IPS DF 6.9 (cell line): ENCODE results near the gene CCNY.

ENCODE experiments used
- DNase-seq: peaks from one replicate; pipeline ENCODE4 v3.0.0-alpha.2; 2013; ENCODE audit warnings: low read depth, low spot score
- H3K27ac ChIP-seq: one replicate; pipeline ENCODE4 v1.5.1; 2013; ENCODE audit warnings: low read length, control low read depth
- H3K27me3 ChIP-seq: 2 replicates; pipeline ENCODE4 v1.6.1; 2013; ENCODE audit warnings: mild to moderate bottlenecking, low read length; ENCODE audit not compliant: control insufficient read depth, insufficient read depth
- H3K36me3 ChIP-seq: 2 replicates; pipeline ENCODE4 v1.6.1; 2013; ENCODE audit warnings: low read length; ENCODE audit not compliant: control insufficient read depth, insufficient read depth
- H3K4me1 ChIP-seq: 2 replicates; pipeline ENCODE4 v1.6.1; 2013; ENCODE audit warnings: low read length; ENCODE audit not compliant: control insufficient read depth, insufficient read depth
- H3K4me3 ChIP-seq: 2 replicates; pipeline ENCODE4 v1.5.1; 2013; ENCODE audit warnings: mild to moderate bottlenecking, low read length
- H3K9me3 ChIP-seq: 2 replicates; pipeline ENCODE4 v1.6.1; 2013; ENCODE audit warnings: low read length, inconsistent platforms; ENCODE audit not compliant: control insufficient read depth, insufficient read depth
- WGBS: extraction: QIAGEN DNeasy Blood & Tissue Kit; methylation state at CpG from one replicate; pipeline ENCODE4 v1.1.7; 2013; ENCODE audit warnings: mixed read lengths, missing lambda C conversion rate; ENCODE audit not compliant: insufficient read length, insufficient coverage; 5-methylcytosine and 5-hydroxymethylcytosine counted together

CCNY gene

DNA sequence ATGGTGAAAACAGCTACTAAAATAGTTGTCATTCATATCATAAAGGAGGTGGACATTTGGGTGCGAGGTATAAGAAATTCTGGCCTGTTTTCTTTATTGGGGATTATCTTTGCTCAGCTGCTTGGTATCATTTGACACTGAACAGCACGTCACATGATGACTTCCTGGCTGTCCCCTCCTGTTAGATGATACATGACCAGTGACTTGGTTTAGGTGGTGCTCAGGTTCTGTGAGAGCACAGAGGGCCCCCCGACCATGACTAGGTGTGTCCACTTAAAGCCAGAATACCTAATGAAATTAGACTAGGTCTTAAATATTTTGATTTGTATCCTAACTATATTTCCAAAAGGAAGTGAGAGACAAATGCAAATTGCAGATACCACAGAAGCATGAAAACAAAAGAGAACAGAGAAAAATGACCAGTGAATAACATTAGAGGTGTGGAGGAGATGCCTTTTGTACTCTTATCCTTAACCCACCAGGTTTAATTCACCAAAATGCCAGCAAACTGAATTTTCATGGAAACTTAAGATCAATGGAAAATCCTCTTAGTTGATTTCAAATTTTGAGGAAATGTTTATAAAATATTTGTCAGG lies 218.2 kb downstream of the CCNY start:
- no peak overlapping the region for H3K27ac ChIP-seq
- H3K36me3 ChIP-seq: no peaks in the 10 kb centered on the region
- H3K27me3 ChIP-seq: no peaks in the 10 kb centered on the region
- no peak for DNase-seq
- no CpG with 5 or more reads among the region's 3 CpGs for WGBS
- H3K9me3 ChIP-seq: no peaks in the 10 kb centered on the region
- H3K4me3 ChIP-seq: no peak overlapping the region
- no peaks in the 10 kb centered on the region for H3K4me1 ChIP-seq

DNA sequence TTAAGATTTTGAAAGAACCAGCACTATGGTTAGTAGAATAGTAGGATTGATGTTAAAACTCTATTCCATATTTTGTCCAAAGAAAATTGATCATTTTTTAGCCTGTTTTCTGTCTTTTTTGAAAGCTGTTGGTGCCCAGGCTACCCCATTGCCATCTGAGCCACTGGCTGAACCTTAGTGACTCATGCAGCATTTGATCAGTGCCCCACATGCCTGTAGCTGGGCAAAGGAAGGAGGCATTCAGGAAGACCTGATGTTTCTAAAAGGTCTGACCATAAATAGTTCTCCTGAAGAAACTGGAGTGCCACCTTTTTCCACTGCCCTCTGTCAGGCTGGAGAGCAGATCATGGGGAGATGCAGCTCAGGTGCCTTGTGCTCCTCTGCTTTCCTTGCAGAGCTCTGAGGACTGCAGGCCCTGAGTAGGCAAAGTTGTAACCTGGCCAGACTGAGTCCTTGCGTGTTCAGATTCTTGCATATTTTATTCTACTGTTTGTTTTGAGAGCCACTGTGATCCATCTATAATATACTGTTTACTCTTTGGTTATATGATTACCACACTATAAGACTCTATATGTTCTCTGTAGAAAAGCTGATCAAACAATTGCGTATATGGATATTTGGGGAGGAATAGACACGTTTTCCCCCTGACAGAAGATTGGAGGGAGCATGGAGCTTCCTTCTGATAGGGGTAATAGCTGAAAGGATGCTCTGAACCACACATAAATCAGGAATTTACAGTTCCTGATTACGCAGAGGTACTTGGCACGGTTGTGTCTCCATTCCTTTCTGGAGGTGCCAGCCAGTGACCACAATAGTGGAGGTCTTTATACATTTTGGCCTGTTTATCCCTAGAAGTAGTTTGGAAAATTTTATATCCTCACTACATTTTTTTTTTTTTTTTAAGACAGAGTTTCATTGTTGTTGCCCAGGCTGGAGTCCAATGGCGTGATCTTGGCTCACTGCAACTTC lies 219.9 kb downstream of the CCNY start:
- Histone ChIP-seq H3K27me3 (no peaks in the 10 kb centered on the region), H3K36me3 (no peaks in the 10 kb centered on the region), H3K27ac (no peak overlapping the region), H3K9me3 (no peaks in the 10 kb centered on the region), H3K4me3 (no peak overlapping the region), H3K4me1 (no peaks in the 10 kb centered on the region)
- DNase-seq: no peak
- no CpG with 5 or more reads among the region's 6 CpGs for WGBS

DNA sequence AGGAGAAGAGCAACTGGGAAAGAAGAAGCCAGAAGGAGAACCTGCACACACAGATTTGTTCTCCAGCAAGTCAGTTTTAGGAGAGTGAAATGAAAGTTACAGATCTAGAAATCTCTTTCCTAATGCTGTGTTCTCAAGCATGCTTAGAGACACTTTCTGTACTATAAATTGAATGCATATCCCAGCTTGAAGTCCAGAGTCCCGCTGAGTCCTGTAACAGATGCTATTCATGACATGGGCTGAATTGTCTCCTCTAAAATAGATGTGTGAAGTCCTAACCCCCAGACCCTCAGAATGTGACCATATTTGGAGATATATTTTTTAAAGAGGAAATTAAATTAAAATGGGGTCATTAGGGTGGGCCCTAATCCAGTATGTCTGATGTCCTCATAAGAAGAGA lies 222.0 kb downstream of the CCNY start:
- Histone ChIP-seq H3K9me3 (no peaks in the 10 kb centered on the region), H3K4me3 (no peak overlapping the region), H3K27ac (no peak overlapping the region), H3K27me3 (no peaks in the 10 kb centered on the region), H3K36me3 (no peaks in the 10 kb centered on the region), H3K4me1 (no peaks in the 10 kb centered on the region)
- no CpG with 5 or more reads among the region's 1 CpG for WGBS
- no peak for DNase-seq

DNA sequence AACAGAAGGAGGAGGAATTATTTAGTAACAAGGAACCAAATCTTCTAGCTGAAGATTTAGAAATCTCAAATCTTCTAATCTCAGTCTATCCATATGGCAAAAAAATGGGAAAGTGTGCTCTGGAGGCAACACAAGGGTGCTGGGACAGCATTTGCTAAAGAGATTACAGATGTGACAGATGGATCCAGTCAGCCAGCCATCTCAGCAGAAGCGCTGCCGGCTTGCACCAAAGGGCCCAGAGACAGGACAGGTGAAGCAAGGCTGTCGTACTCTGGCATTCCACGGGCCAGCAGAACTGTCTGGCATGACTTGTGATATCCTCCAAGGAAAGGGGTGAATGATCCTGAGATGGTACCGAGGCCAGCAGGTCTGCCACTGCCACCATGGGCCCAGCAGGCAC lies 223.1 kb downstream of the CCNY start:
- no CpG with 5 or more reads among the region's 5 CpGs for WGBS
- no peaks in the 10 kb centered on the region for H3K36me3 ChIP-seq
- no peaks in the 10 kb centered on the region for H3K9me3 ChIP-seq
- no peaks in the 10 kb centered on the region for H3K4me1 ChIP-seq
- no peak overlapping the region for H3K27ac ChIP-seq
- H3K27me3 ChIP-seq: no peaks in the 10 kb centered on the region
- no peak for DNase-seq
- no peak overlapping the region for H3K4me3 ChIP-seq

DNA sequence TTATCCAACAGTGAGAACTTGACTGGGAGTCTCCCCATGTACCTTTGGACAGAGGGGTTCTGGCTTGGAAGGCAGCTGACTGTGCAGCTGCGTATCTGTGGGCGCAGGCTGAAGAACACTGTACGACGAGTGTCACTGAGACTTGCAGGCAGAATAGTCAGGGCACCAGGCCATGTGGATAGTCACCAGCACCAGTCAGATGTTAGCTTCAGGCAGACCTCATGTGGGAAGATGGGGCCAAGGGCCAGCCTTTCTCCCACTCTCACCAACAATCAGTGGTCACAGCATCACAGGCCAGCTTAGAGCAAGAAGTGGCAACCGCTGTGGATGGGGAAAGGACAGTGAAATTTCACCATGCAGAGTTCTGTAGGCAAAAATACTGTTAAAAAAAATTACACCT lies 225.4 kb downstream of the CCNY start:
- no peaks in the 10 kb centered on the region for H3K4me1 ChIP-seq
- H3K36me3 ChIP-seq: no peaks in the 10 kb centered on the region; the same call in 1 of the 2 replicates
- WGBS: no CpG with 5 or more reads among the region's 5 CpGs
- no peak overlapping the region for H3K4me3 ChIP-seq
- no peaks in the 10 kb centered on the region for H3K9me3 ChIP-seq
- DNase-seq: no peak
- H3K27ac ChIP-seq: no peak overlapping the region
- no peaks in the 10 kb centered on the region for H3K27me3 ChIP-seq

DNA sequence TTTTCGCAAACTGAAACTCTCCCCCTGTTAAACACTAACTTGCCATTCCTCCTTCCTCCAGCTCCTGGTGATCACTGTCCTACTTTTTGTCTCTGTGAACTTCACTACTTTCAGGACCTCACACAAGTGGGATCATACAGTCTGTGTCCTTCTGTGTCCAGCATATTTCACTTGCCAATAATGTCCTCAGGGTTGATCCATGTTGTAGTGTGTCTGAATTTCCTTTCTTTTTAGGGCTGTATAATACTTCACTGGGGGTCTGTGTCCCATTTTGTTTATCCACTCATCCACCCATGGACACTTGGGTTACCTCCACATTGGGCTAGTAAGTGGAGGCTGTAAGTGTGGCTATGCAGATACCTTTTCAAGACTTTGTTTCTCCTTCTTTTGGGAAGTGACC lies 226.1 kb downstream of the CCNY start:
- no CpG with 5 or more reads among the region's 1 CpG for WGBS
- DNase-seq: no peak

DNA sequence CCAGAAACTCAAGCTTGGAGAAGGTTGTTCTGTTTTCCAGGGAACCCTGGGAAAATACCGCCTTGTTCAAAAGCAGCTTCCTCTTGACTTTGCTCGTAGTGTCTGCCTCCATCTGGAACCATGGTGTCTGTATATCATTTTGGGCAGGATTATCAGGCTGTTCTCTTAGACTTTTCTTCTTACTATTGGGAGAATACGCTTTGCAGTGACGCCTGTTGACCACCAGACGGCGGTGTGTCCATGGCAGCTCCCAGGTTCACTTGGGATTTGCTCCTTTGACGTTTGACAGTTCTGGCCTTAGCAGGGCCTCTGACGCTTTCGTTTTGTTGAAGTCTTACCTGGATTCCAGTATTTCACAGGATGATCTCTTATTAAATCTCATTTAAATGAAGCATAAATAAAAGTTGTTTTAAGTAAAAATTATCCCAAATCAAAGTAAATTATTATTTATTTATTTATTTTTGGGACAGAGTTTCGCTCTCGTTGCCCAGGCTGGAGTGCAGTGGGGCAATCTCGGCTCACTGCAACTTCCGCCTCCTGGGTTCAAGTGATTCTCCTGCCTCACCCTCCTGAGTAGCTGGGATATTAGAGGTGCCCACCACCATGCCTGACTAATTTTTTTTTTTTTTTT lies 227.1 kb downstream of the CCNY start:
- H3K36me3 ChIP-seq: no peaks in the 10 kb centered on the region; the same call in 1 of the 2 replicates

More for the DNA sequence above, 226.1 kb downstream of the CCNY start:
- Histone ChIP-seq H3K9me3 (no peaks in the 10 kb centered on the region), H3K4me1 (no peaks in the 10 kb centered on the region), H3K27ac (no peak overlapping the region), H3K27me3 (no peaks in the 10 kb centered on the region), H3K4me3 (no peak overlapping the region), H3K36me3 (no peaks in the 10 kb centered on the region; the same call in 1 of the 2 replicates)

DNA sequence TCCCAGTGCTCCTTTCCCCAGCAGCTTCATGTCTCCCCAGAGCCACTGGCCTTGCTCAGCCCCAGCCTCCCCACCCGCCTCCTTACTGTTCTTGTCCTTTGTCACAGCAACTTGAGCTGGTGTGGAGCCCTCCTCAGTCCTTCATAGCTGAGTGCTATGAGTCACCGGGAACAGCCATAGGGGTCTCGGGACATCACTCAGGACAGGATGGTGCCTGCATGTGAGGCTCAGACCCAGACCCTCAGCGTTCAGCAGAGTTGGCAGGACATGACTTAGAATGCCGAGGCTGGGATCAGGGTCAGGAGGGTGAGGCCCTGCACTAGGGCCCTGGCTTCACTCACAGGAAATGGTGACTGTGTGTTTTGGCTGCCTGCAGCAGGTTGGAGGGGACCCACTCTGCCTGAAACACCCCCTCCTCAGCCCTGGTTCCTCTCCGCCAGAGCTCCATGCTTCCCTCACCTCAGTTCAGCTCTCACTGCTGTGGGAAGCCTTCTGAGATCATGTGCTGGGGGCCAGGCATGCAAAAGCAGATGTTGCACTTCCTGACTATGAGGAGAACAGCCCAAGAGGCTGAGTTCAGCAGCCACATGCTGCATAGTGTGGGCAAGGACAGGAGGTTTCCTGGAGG lies 228.1 kb downstream of the CCNY start:
- Histone ChIP-seq H3K4me3 (no peak overlapping the region), H3K36me3 (no peaks in the 10 kb centered on the region; the same call in 1 of the 2 replicates), H3K27ac (no peak overlapping the region), H3K27me3 (no peaks in the 10 kb centered on the region), H3K4me1 (no peaks in the 10 kb centered on the region), H3K9me3 (no peaks in the 10 kb centered on the region)
- DNase-seq: no peak
- WGBS: no CpG with 5 or more reads among the region's 6 CpGs

More for the DNA sequence above, 227.1 kb downstream of the CCNY start:
- H3K4me1 ChIP-seq: no peaks in the 10 kb centered on the region
- H3K27ac ChIP-seq: no peak overlapping the region
- no peaks in the 10 kb centered on the region for H3K9me3 ChIP-seq
- WGBS: no CpG with 5 or more reads among the region's 13 CpGs
- DNase-seq: peak; percentile 66
- no peak overlapping the region for H3K4me3 ChIP-seq
- no peaks in the 10 kb centered on the region for H3K27me3 ChIP-seq

DNA sequence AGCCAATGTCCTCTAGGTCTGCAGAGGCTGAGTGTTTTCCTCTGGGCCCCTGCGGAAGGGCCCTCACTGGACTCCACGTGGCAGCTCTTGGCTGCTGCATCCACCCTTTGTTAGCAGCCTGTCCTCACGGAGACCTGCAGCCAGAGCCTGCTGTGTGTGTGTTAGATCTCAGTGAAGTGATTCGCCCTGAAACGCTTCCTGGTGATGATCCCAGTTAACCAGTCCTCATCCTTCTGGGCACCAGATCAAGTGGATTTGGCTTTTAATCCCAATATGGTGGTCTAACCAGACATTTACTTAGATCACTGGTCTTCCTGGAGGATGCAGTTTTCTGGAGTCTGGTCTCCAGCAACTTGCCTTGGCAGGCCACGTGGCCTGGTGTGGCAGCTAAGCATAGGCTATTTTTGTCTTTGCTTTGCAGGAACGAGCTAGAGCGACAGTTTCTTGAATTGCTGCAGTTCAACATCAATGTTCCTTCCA lies 229.3 kb downstream of the CCNY start:
- DNase-seq: no peak
- Histone ChIP-seq H3K4me3 (no peak overlapping the region), H3K27ac (no peak overlapping the region), H3K9me3 (no peaks in the 10 kb centered on the region), H3K27me3 (no peaks in the 10 kb centered on the region), H3K4me1 (no peaks in the 10 kb centered on the region), H3K36me3 (no peaks in the 10 kb centered on the region; the same call in 1 of the 2 replicates)
- no CpG with 5 or more reads among the region's 8 CpGs for WGBS

DNA sequence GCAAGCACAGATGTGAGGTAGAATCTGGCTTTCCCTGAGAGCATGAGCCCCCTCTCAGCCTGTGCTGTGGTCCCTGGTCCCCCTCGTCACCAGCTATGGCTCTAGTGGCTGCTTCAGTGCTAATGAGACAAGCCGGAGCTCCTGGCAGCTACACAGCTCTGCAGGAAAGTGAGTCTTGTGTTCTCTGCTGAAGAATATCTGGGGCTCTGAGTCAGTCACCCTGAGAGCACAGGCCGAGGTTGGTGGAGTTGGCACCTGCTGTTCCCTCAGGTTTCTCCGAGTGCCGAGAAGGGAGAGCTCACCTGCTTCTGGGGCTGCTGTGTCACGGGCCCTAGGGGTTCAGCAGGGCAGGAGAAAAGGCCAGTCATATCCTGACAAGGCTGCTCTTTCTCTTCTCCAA lies 231.6 kb downstream of the CCNY start:
- H3K9me3 ChIP-seq: no peaks in the 10 kb centered on the region
- H3K36me3 ChIP-seq: no peaks in the 10 kb centered on the region; the same call in 1 of the 2 replicates
- no peak overlapping the region for H3K27ac ChIP-seq
- DNase-seq: no peak
- H3K4me1 ChIP-seq: no peaks in the 10 kb centered on the region
- WGBS: no CpG with 5 or more reads among the region's 6 CpGs
- no peak overlapping the region for H3K4me3 ChIP-seq
- H3K27me3 ChIP-seq: no peaks in the 10 kb centered on the region
